Rectal smooth muscle tissue (tissue), 1 donor: ENCODE measurements around the gene VKORC1L1.
"Not testable (repeated sequence)": the region's sequence is repeated elsewhere in the genome, so short reads cannot be mapped to it uniquely, and the experiment has no call there.

Experiments used
- H3K27ac ChIP-seq: one replicate; pipeline ENCODE4 v1.7.0; 2013; ENCODE audit warnings: low read depth, low read length, inconsistent platforms
- H3K27me3 ChIP-seq: one replicate; pipeline ENCODE4 v1.7.0; 2013; ENCODE audit warnings: low read length; ENCODE audit not compliant: control insufficient read depth, insufficient read depth
- H3K36me3 ChIP-seq: one replicate; pipeline ENCODE4 v1.7.0; 2013; ENCODE audit warnings: low read length; ENCODE audit not compliant: control insufficient read depth, insufficient read depth
- H3K4me1 ChIP-seq: one replicate; pipeline ENCODE4 v1.7.0; 2013; ENCODE audit warnings: low read length; ENCODE audit not compliant: control insufficient read depth, insufficient read depth
- H3K4me3 ChIP-seq: one replicate; pipeline ENCODE4 v1.7.0; 2013; ENCODE audit warnings: low read length
- H3K9ac ChIP-seq: one replicate; pipeline ENCODE4 v1.7.0; 2013; ENCODE audit warnings: low read length

Gene VKORC1L1

DNA sequence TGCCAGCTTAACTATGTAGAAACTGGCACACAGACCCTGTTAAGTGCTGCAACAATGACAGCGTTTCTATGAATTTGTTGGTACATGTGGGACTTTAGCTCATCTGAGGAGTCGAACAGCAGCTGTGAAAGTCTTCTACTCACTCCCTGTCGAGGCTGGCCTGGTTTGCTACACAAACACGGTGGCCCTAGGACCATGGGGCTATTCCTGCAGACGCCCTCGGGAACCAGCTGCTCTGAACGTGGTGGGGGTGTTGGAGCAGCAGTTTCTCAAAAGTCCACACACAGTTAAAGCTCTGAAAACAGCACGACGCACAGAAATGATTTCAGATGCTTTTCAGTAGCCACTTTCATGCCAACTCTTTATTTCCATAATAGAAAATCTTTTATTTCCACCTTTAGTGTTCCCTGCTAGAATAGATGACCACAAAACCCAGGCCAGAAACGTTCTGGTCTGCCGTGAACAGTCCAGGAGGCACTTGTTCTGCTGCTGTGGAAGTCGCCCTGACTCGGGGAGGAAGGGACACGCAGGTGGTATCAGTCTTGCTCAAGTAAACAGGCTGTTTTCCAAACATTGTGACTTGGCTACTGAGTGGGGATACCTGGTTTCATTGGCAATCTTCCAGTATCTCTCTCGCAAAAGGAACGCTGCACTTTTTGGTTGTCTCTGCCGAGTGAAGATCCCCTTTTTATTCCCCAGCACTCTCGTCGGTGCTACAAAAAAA, 87.6 kb downstream of the VKORC1L1 start:
- H3K4me3 ChIP-seq = no peak overlapping the region
- no peak overlapping the region for H3K27ac ChIP-seq
- no peaks in the 10 kb centered on the region for H3K4me1 ChIP-seq
- H3K36me3 ChIP-seq = peaks cover 19% of the 10 kb centered on the region
- no peak overlapping the region for H3K9ac ChIP-seq
- no peaks in the 10 kb centered on the region for H3K27me3 ChIP-seq

DNA sequence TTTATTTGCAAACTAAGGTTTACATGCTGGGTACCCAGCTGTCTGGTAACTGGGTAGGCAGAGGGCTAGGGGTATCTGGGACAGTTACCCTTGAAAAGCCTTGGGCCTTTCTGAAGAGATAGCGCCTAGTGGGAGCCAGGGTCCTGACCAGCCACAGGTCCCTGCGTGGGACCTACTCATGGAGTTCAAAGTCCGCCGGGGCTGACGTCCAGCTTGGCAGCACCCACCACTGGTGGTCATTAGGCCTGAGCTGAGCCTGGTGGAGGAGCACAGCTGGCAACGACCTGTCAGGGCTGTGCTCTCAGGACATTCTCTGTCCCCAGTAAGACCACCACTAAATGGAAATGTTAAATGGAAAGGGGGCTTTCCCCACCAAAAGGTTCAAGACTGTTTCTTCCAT, 89.2 kb downstream of the VKORC1L1 start:
- Histone ChIP-seq H3K27me3 (no peaks in the 10 kb centered on the region), H3K4me1 (no peaks in the 10 kb centered on the region), H3K4me3 (no peak overlapping the region), H3K9ac (no peak overlapping the region), H3K27ac (no peak overlapping the region), H3K36me3 (peaks cover 25% of the 10 kb centered on the region)

DNA sequence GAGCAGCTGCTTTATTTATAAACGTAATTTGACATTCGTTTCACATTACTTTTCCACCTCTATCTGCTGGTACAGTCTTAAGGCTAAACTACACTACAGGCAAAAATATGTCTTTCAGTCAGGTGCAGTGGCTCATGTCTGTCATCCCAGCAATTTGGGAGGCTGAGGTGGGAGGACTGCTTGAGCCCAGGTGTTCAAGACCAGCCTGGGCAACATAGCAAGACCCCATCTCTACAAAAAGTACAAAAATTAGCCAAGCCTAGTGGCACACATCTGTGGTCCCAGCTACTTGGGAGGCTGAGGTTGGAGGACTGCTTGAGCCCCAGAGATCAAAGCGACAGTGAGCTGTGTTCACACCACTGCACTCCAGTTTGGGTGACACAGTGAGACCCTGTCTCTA, 91.8 kb downstream of the VKORC1L1 start:
- H3K27ac ChIP-seq, H3K27me3 ChIP-seq, H3K4me1 ChIP-seq, H3K4me3 ChIP-seq, H3K9ac ChIP-seq: not testable (repeated sequence)
- H3K36me3 ChIP-seq = peaks cover 34% of the 10 kb centered on the region

DNA sequence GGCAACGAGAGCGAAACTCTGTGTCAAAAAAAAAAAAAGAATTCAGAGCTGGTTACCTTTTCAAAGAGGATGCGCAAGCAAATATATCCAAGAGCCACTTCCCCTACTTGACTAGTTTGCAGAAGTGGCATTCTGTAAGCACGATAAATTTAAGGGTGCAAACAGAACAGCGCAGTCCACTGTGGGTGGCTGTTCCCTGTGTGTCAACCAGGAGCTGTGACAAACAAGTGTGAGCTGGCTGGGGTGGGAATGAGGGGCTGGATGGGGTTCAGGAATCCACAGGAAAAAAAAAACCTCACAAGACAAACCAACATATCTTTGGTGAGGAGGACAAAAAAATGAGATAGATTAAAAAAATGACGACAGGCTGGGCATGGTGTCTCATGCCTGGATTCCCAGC, 93.3 kb downstream of the VKORC1L1 start:
- H3K4me1 ChIP-seq = no peaks in the 10 kb centered on the region
- H3K36me3 ChIP-seq = peaks cover 29% of the 10 kb centered on the region
- no peak overlapping the region for H3K9ac ChIP-seq
- no peaks in the 10 kb centered on the region for H3K27me3 ChIP-seq
- no peak overlapping the region for H3K27ac ChIP-seq
- no peak overlapping the region for H3K4me3 ChIP-seq

DNA sequence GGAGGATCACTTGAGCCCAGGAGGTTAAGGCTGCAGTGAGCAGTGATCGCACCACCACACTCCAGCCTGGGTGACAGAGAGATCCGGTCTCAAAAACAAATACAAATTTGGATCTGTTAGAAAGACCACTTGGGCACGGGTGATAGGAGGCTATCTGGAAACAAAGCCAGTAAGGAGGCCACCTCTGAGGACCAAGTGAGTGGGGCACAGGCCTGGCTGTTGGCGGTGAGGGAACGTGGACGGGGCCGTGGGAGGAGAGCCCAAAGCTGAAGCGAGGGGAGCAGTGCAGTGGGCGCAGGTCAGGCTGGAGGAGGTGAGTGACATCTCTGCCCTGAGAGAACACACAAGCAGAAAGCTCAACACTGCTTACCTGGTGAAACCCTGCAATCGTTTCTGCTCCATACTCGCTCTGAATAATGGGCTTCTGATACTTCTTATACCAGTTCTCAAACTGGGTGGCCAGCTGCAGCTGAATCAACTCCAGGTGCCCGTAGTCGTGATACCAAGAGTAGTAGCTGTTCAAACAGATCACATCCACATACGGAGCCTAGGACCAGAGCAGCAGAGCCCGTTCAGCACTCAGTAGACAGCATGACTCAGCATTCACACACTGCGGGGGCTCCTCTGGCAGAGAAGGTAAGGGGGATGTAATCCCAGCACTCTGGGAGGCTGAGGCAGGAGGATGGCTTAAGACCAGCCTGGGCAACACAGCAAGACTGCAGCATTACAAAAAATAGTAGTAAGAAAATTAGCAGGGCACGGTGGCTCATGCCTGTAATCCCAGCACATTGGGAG, 94.7 kb downstream of the VKORC1L1 start:
- no peaks in the 10 kb centered on the region for H3K27me3 ChIP-seq
- H3K4me1 ChIP-seq = no peaks in the 10 kb centered on the region
- H3K36me3 ChIP-seq = peaks cover 29% of the 10 kb centered on the region
- no peak overlapping the region for H3K4me3 ChIP-seq
- no peak overlapping the region for H3K27ac ChIP-seq
- no peak overlapping the region for H3K9ac ChIP-seq

DNA sequence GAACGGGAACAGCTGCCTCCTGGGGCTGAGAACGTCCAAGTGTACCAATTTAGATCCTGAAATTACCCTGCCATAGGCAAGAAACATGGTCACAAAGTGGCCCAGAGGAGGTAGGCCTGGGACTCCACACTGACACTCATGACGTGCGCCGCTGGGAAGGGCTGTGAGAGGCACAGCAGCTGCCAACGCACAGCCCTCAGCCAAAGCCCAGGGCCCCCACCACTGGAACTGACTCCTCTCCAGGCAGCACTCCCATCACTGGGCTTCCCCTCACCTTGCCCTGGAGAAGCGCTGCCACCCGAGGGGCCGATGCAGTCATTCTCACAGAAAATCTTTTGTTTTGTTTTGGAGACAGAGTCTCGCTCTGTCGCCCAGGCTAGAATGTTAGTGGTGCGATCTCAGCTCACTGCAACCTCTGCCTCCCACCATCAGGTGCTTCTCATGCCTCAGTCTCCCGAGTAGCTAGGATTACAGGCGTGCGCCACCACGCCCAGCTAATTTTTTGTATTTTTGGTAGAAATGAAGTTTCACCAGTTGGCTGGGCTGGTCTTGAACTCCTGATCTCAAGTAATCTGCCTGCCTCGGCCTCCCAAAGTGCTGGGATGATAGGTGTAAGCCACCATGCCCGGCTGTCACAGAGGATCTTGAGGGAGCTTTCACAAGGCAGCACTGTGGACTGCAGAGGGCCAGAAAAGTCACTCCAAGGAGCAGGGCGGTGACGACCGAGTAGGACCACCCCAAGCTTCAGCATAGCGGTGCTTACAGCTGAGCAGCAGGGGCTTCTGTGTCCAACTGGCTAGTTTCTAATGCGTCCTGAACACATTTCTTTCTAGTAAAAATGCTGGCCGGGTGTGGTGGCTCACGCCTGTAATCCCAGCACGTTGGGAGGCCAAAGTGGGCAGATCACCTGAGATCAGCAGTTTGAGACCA, 95.6 kb downstream of the VKORC1L1 start:
- H3K27me3 ChIP-seq = no peaks in the 10 kb centered on the region
- no peak overlapping the region for H3K9ac ChIP-seq
- H3K27ac ChIP-seq = no peak overlapping the region
- no peak overlapping the region for H3K4me3 ChIP-seq
- H3K4me1 ChIP-seq = no peaks in the 10 kb centered on the region
- peaks cover 33% of the 10 kb centered on the region for H3K36me3 ChIP-seq

DNA sequence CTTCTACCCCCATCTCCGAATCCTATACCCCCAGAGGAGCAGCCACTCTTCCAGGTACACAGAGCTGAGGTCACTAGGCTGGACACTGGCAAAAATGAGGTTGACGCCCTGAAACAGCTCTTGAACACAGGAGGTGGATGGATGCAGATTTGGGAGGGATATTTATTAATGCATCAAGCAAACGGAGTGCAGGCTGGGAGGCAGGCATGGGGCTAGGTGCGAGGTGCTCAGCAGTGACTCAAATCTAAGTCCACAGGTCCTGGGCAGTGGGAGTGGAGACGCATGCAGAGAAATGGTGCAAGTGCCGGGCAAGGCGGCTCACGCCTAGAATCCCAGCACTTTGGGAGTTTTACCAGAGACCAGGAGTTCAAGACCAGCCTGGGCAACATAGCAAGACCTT, 98.1 kb downstream of the VKORC1L1 start:
- no peak overlapping the region for H3K4me3 ChIP-seq
- H3K4me1 ChIP-seq = no peaks in the 10 kb centered on the region
- H3K36me3 ChIP-seq = peaks cover 38% of the 10 kb centered on the region
- no peak overlapping the region for H3K27ac ChIP-seq
- no peaks in the 10 kb centered on the region for H3K27me3 ChIP-seq
- no peak overlapping the region for H3K9ac ChIP-seq

DNA sequence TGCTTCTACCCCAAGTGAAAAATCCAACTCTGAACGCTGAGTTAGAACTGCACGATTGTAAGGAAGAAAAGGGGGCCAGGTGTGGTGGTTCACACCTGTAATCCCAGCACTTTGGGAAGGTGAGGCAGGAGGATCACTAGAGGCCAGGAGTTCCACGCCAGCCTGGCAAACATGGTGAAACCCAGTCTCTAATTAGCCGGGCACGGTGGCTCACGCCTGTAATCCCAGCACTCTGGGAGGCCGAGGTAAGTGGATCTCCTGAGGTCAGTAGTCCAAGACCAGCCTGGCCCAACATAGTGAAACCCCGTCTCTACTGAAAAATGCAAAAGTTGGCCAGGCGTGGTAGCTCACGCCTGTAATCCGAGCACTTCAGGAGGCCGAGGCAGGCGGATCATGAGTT, 100.1 kb downstream of the VKORC1L1 start:
- H3K4me1 ChIP-seq = no peaks in the 10 kb centered on the region
- H3K36me3 ChIP-seq = peaks cover 28% of the 10 kb centered on the region
- H3K4me3 ChIP-seq = no peak overlapping the region
- H3K27ac ChIP-seq = no peak overlapping the region
- H3K27me3 ChIP-seq = no peaks in the 10 kb centered on the region
- H3K9ac ChIP-seq = no peak overlapping the region

DNA sequence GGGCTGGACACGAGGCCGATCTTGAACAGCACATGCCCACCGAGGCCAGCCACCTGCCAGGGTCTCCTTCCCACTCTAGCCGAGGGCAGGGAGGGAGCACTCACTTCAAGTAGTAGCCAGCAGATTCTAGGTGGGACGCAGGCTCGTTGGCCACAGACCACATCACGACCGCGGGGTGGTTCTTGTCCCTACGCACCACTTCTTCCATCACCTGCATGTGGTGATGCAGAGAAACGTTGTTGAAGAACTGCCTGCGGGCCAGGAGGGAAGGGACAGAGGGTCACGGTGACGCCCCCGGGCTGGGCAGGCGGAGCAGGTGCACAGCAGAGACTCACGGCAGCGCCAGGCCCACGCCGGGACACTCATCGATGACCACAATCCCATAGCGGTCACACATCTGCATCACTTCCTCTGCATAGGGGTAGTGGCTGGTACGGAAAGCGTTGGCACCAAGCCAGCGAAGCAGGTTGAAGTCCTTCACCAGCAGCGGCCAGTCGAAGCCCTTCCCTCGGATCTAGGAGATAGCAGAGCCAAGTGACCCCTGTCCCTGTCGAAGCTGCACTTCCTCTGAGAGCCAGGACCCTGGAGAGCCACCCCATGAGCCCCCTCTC, 101.4 kb downstream of the VKORC1L1 start:
- no peak overlapping the region for H3K4me3 ChIP-seq
- no peaks in the 10 kb centered on the region for H3K4me1 ChIP-seq
- no peak overlapping the region for H3K9ac ChIP-seq
- H3K27me3 ChIP-seq = no peaks in the 10 kb centered on the region
- peaks cover 29% of the 10 kb centered on the region for H3K36me3 ChIP-seq
- no peak overlapping the region for H3K27ac ChIP-seq

DNA sequence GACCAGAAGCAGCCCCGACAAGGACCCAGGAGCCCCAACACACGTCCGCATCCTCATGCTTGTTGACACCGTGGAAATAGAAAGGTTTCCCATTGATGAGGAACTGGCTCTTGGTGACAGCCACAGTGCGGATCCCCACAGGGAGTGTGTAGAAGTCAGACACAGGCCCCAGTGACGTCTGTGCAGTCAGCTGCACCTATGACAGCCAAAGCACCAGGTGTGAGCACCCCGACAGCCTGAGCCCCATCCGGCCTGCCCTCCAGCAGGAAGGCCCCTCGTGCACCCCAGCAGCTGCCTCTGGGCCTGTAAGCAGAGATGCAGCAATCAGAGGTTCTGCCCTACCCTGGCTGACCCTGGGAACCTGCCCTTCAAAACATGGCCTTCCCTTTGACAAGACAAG, 102.0 kb downstream of the VKORC1L1 start:
- H3K36me3 ChIP-seq = peaks cover 29% of the 10 kb centered on the region
- no peak overlapping the region for H3K27ac ChIP-seq
- no peaks in the 10 kb centered on the region for H3K4me1 ChIP-seq
- H3K4me3 ChIP-seq = no peak overlapping the region
- no peaks in the 10 kb centered on the region for H3K27me3 ChIP-seq
- H3K9ac ChIP-seq = no peak overlapping the region

DNA sequence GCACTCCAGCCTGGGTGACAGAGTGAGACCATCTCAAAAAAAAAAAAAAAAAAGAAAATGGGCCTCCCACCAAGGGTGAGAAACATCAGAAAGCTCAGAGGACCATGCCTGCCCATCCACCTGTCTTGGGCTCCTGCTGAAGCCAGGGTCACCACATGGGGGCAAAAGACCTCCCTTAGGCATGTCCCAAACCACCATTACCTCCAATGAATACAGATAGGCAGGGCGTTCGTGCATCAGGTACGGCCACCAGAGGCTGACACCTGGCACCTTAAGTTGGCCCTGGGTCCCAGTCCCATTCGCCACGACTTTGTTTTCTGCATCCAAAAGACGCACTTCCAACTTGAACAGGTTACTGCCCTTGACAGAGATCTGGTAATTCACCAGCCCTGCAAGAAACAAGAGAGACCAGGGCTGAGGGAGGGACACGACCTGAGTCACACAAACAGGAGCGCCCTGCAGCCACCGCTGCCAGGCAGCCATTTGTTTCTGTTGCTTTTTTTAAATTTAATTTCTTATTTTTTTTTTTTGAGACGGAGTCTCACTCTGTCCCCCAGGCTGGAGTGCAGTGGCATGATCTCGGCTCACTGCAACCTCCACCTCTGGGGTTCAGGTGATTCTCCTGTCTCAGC, 103.1 kb downstream of the VKORC1L1 start:
- Histone ChIP-seq H3K36me3 (peaks cover 26% of the 10 kb centered on the region), H3K9ac (no peak overlapping the region), H3K4me3 (no peak overlapping the region), H3K27me3 (no peaks in the 10 kb centered on the region), H3K4me1 (peaks cover 7% of the 10 kb centered on the region), H3K27ac (no peak overlapping the region)
